NCI-H82 (cell line): ENCODE results near the gene TSPAN10.
A peak's percentile ranks its signal among the peaks of the same experiment; 100 is the strongest.

ENCODE experiments used
- DNase-seq: peaks from one replicate; lab custom pipeline; 2025; lab: John Stamatoyannopoulos, UW

The TSPAN10 gene

GRCh38 chr17:81688616-81689015 is 51.6 kb downstream of the TSPAN10 start:
- no peak for DNase-seq

- no peak for DNase-seq
These were observed 53.1 kb downstream of the TSPAN10 start for GRCh38 chr17:81690066-81690465.

GRCh38 chr17:81690549-81690948 is 53.6 kb downstream of the TSPAN10 start:
- no peak for DNase-seq

- no peak for DNase-seq
These were observed 54.2 kb downstream of the TSPAN10 start for GRCh38 chr17:81691196-81691595.

GRCh38 chr17:81691608-81692007 is 54.6 kb downstream of the TSPAN10 start:
- DNase-seq: no peak

GRCh38 chr17:81693509-81694210 is 56.7 kb downstream of the TSPAN10 start:
- peak; percentile 33 for DNase-seq

- DNase-seq: no peak
These were observed 57.8 kb downstream of the TSPAN10 start for GRCh38 chr17:81694810-81695209.

- DNase-seq: no peak
These were observed 58.2 kb downstream of the TSPAN10 start for GRCh38 chr17:81695211-81695610.

- no peak for DNase-seq
These were observed 58.8 kb downstream of the TSPAN10 start for GRCh38 chr17:81695801-81696200.

GRCh38 chr17:81696218-81696941 is 59.4 kb downstream of the TSPAN10 start:
- no peak for DNase-seq

GRCh38 chr17:81697261-81698044 is 60.5 kb downstream of the TSPAN10 start:
- DNase-seq: no peak
